ENCODE results near the gene LIPH. TPM values are rescaled to one million over a fixed set of nuclear protein-coding genes. Genes with fewer than 3 reads are reported as not detected.

The LIPH gene
- total RNA-seq, 4 donors from 2014 or later = 31.6 to 115 (median 74.7) TPM

GRCh38 chr3:185457376-185457775, 95.0 kb downstream of the LIPH start:
- no peak overlapping the region for H3K27ac ChIP-seq
- DNase-seq = no peak
- 60 to 73% methylated on average over 2 of the region's 2 CpGs for WGBS, 2 donors (ENCODE audit: low coverage in 1 of 2)
- H3K9me3 ChIP-seq = no peaks in the 10 kb centered on the region
- in situ Hi-C loops (cut with MboI; ENCODE audit: low pct_ligation_motif_present in 1 of 4, low pct_unique_long_range_greater_than_20kb in 1 of 4, low sequenced_read_pairs in 3 of 4) (no loop called here), intact Hi-C loops (cut with DNase I; ENCODE audit: low total_unique reads) (no loop called here)
- TF ChIP-seq POLR2AphosphoS5 (IDR thresholded peaks at IDR 0.05) = no peak
- TF ChIP-seq POLR2A (IDR thresholded peaks at IDR 0.05) = no peak
- TF ChIP-seq CTCF (IDR thresholded peaks at IDR 0.05) = no peak
- no peak for TF ChIP-seq EP300 (IDR thresholded peaks at IDR 0.05; ENCODE audit: low read depth)
- no peaks in the 10 kb centered on the region for H3K27me3 ChIP-seq
- no peaks in the 10 kb centered on the region for H3K36me3 ChIP-seq
- no peaks in the 10 kb centered on the region for H3K4me1 ChIP-seq
- H3K4me3 ChIP-seq = no peak overlapping the region

Other genes with a start within 250 kb of the LIPH start
- gene MAP3K13, start 189.5 kb downstream of the LIPH start, total RNA-seq = 10 to 100 TPM; 17.2 to 42.6 (median 31.9) TPM
- 10 to 100 TPM; 13.5 to 20.6 (median 15.5) TPM for gene TMEM41A, start 53.6 kb downstream of the LIPH start, total RNA-seq
- gene SENP2, start 33.7 kb upstream of the LIPH start, total RNA-seq = 10 to 100 TPM in 3 of 4 donors, 1 to 10 TPM in 1; 4.0 to 28.4 (median 18.4) TPM

All from transverse colon (tissue), 4 donors.